ENCODE results near the gene SLC25A10.
A peak's percentile ranks its signal among the peaks of the same experiment; 100 is the strongest.
"Not testable (repeated sequence)": the region's sequence is repeated elsewhere in the genome, so short reads cannot be mapped to it uniquely, and the experiment has no call there.

Gene SLC25A10

GRCh38 chr17:81711814-81712467 is at the start of gene SLC25A10:
Gene SLC25A10, plus strand, starts transcription at chr17:81712284. Its CDS starts 143 bp downstream, at chr17:81712427.
- no peaks in the 10 kb centered on the region for H3K9me3 ChIP-seq (ENCODE audit: control insufficient read depth in 1 of 2, low read length in 2 of 2)
- no peak within 1 kb of the TSS for H3K27ac ChIP-seq (ENCODE audit: low read length)
- peaks cover 14 to 27% of the 10 kb centered on the region in 2 donors for H3K4me1 ChIP-seq (ENCODE audit: control insufficient read depth in 1 of 2, insufficient read depth in 2 of 2, low read length in 2 of 2)
- no peaks in the 10 kb centered on the region for H3K27me3 ChIP-seq (ENCODE audit: low read depth, low read length)
- peaks cover 0 to 14% of the 10 kb centered on the region in 2 donors for H3K36me3 ChIP-seq (ENCODE audit: control insufficient read depth in 1 of 2, insufficient read depth in 2 of 2, low read length in 2 of 2)
- peak within 1 kb of the TSS; percentile 57 to 79 for H3K4me3 ChIP-seq (ENCODE audit: low read depth in 1 of 2, low read length in 2 of 2)

- Histone ChIP-seq H3K27ac (ENCODE audit: low read length) (no peak overlapping the region), H3K4me1 (ENCODE audit: control insufficient read depth in 1 of 2, insufficient read depth in 2 of 2, low read length in 2 of 2) (peaks cover 6 to 20% of the 10 kb centered on the region in 2 donors), H3K4me3 (ENCODE audit: low read depth in 1 of 2, low read length in 2 of 2) (no peak overlapping the region), H3K27me3 (ENCODE audit: low read depth, low read length) (no peaks in the 10 kb centered on the region), H3K9me3 (ENCODE audit: control insufficient read depth in 1 of 2, low read length in 2 of 2) (no peaks in the 10 kb centered on the region), H3K36me3 (ENCODE audit: control insufficient read depth in 1 of 2, insufficient read depth in 2 of 2, low read length in 2 of 2) (no peaks in the 10 kb centered on the region)
Observed at GRCh38 chr17:81664051-81664470, 48.0 kb upstream of the SLC25A10 start.

GRCh38 chr17:81665205-81666091 is 46.6 kb upstream of the SLC25A10 start:
- peak overlapping the region; percentile 95 to 99 for H3K4me3 ChIP-seq (ENCODE audit: low read depth in 1 of 2, low read length in 2 of 2)
- H3K9me3 ChIP-seq (ENCODE audit: control insufficient read depth in 1 of 2, low read length in 2 of 2): no peaks in the 10 kb centered on the region
- peaks cover 4 to 13% of the 10 kb centered on the region in 2 donors for H3K36me3 ChIP-seq (ENCODE audit: control insufficient read depth in 1 of 2, insufficient read depth in 2 of 2, low read length in 2 of 2)
- peaks cover 6 to 20% of the 10 kb centered on the region in 2 donors for H3K4me1 ChIP-seq (ENCODE audit: control insufficient read depth in 1 of 2, insufficient read depth in 2 of 2, low read length in 2 of 2)
- peak overlapping the region; percentile 87 for H3K27ac ChIP-seq (ENCODE audit: low read length)
- no peaks in the 10 kb centered on the region for H3K27me3 ChIP-seq (ENCODE audit: low read depth, low read length)

- peaks cover 4 to 16% of the 10 kb centered on the region in 2 donors for H3K36me3 ChIP-seq (ENCODE audit: control insufficient read depth in 1 of 2, insufficient read depth in 2 of 2, low read length in 2 of 2)
- peak overlapping the region; percentile 87 for H3K27ac ChIP-seq (ENCODE audit: low read length)
- no peaks in the 10 kb centered on the region for H3K9me3 ChIP-seq (ENCODE audit: control insufficient read depth in 1 of 2, low read length in 2 of 2)
- H3K4me3 ChIP-seq (ENCODE audit: low read depth in 1 of 2, low read length in 2 of 2): peak overlapping the region; percentile 95 to 99
- no peaks in the 10 kb centered on the region for H3K27me3 ChIP-seq (ENCODE audit: low read depth, low read length)
- H3K4me1 ChIP-seq (ENCODE audit: control insufficient read depth in 1 of 2, insufficient read depth in 2 of 2, low read length in 2 of 2): peaks cover 6 to 20% of the 10 kb centered on the region in 2 donors
Observed at GRCh38 chr17:81666092-81666341, 46.1 kb upstream of the SLC25A10 start.

- H3K9me3 ChIP-seq (ENCODE audit: control insufficient read depth in 1 of 2, low read length in 2 of 2): no peaks in the 10 kb centered on the region
- H3K4me3 ChIP-seq (ENCODE audit: low read depth in 1 of 2, low read length in 2 of 2): peak within 1 kb of the TSS; percentile 95 to 99
- H3K4me1 ChIP-seq (ENCODE audit: control insufficient read depth in 1 of 2, insufficient read depth in 2 of 2, low read length in 2 of 2): peaks cover 6 to 20% of the 10 kb centered on the region in 2 donors
- peak within 1 kb of the TSS; percentile 87 for H3K27ac ChIP-seq (ENCODE audit: low read length)
- H3K36me3 ChIP-seq (ENCODE audit: control insufficient read depth in 1 of 2, insufficient read depth in 2 of 2, low read length in 2 of 2): peaks cover 4 to 21% of the 10 kb centered on the region in 2 donors
- H3K27me3 ChIP-seq (ENCODE audit: low read depth, low read length): no peaks in the 10 kb centered on the region
Observed at GRCh38 chr17:81666342-81667191, 45.5 kb upstream of the SLC25A10 start, which contains the start of the genes CCDC137 and OXLD1. Gene CCDC137, plus strand, starts transcription at chr17:81666737. Its CDS starts 30 bp downstream, at chr17:81666767. Gene OXLD1, minus strand, starts transcription at chr17:81666605. Its CDS starts 28 bp downstream, at chr17:81666577.

- Histone ChIP-seq H3K27ac (ENCODE audit: low read length) (no peak overlapping the region), H3K4me1 (ENCODE audit: control insufficient read depth in 1 of 2, insufficient read depth in 2 of 2, low read length in 2 of 2) (peaks cover 6 to 20% of the 10 kb centered on the region in 2 donors), H3K27me3 (ENCODE audit: low read depth, low read length) (no peaks in the 10 kb centered on the region), H3K9me3 (ENCODE audit: control insufficient read depth in 1 of 2, low read length in 2 of 2) (no peaks in the 10 kb centered on the region), H3K36me3 (ENCODE audit: control insufficient read depth in 1 of 2, insufficient read depth in 2 of 2, low read length in 2 of 2) (peaks cover 11 to 33% of the 10 kb centered on the region in 2 donors), H3K4me3 (ENCODE audit: low read depth in 1 of 2, low read length in 2 of 2) (no peak overlapping the region)
Observed at GRCh38 chr17:81667754-81668153, 44.3 kb upstream of the SLC25A10 start.

- no peaks in the 10 kb centered on the region for H3K27me3 ChIP-seq (ENCODE audit: low read depth, low read length)
- H3K27ac ChIP-seq (ENCODE audit: low read length): no peak overlapping the region
- H3K9me3 ChIP-seq (ENCODE audit: control insufficient read depth in 1 of 2, low read length in 2 of 2): no peaks in the 10 kb centered on the region
- H3K36me3 ChIP-seq (ENCODE audit: control insufficient read depth in 1 of 2, insufficient read depth in 2 of 2, low read length in 2 of 2): peaks cover 12 to 50% of the 10 kb centered on the region in 2 donors
- H3K4me1 ChIP-seq (ENCODE audit: control insufficient read depth in 1 of 2, insufficient read depth in 2 of 2, low read length in 2 of 2): peaks cover 0 to 4% of the 10 kb centered on the region in 2 donors
- no peak overlapping the region for H3K4me3 ChIP-seq (ENCODE audit: low read depth in 1 of 2, low read length in 2 of 2)
Observed at GRCh38 chr17:81672504-81672903, 39.6 kb upstream of the SLC25A10 start.

GRCh38 chr17:81672954-81673353 is 39.1 kb upstream of the SLC25A10 start:
- no peaks in the 10 kb centered on the region for H3K9me3 ChIP-seq (ENCODE audit: control insufficient read depth in 1 of 2, low read length in 2 of 2)
- peaks cover 12 to 50% of the 10 kb centered on the region in 2 donors for H3K36me3 ChIP-seq (ENCODE audit: control insufficient read depth in 1 of 2, insufficient read depth in 2 of 2, low read length in 2 of 2)

GRCh38 chr17:81673561-81674258 is 38.4 kb upstream of the SLC25A10 start:
- H3K27ac ChIP-seq (ENCODE audit: low read length): no peak overlapping the region
- no peaks in the 10 kb centered on the region for H3K9me3 ChIP-seq (ENCODE audit: control insufficient read depth in 1 of 2, low read length in 2 of 2)
- no peaks in the 10 kb centered on the region for H3K27me3 ChIP-seq (ENCODE audit: low read depth, low read length)
- H3K4me3 ChIP-seq (ENCODE audit: low read depth in 1 of 2, low read length in 2 of 2): no peak overlapping the region
- no peaks in the 10 kb centered on the region for H3K4me1 ChIP-seq (ENCODE audit: control insufficient read depth in 1 of 2, insufficient read depth in 2 of 2, low read length in 2 of 2)
- peaks cover 12 to 50% of the 10 kb centered on the region in 2 donors for H3K36me3 ChIP-seq (ENCODE audit: control insufficient read depth in 1 of 2, insufficient read depth in 2 of 2, low read length in 2 of 2)

More at GRCh38 chr17:81672954-81673353, 39.1 kb upstream of the SLC25A10 start:
- H3K27me3 ChIP-seq (ENCODE audit: low read depth, low read length): no peaks in the 10 kb centered on the region
- no peaks in the 10 kb centered on the region for H3K4me1 ChIP-seq (ENCODE audit: control insufficient read depth in 1 of 2, insufficient read depth in 2 of 2, low read length in 2 of 2)
- H3K4me3 ChIP-seq (ENCODE audit: low read depth in 1 of 2, low read length in 2 of 2): no peak overlapping the region
- H3K27ac ChIP-seq (ENCODE audit: low read length): no peak overlapping the region

- not testable (repeated sequence) for H3K27me3 ChIP-seq (ENCODE audit: low read depth, low read length); H3K27ac ChIP-seq (ENCODE audit: low read length); H3K4me1 ChIP-seq (ENCODE audit: control insufficient read depth in 1 of 2, insufficient read depth in 2 of 2, low read length in 2 of 2); H3K4me3 ChIP-seq (ENCODE audit: low read depth in 1 of 2, low read length in 2 of 2); H3K9me3 ChIP-seq (ENCODE audit: control insufficient read depth in 1 of 2, low read length in 2 of 2)
- peaks cover 8 to 45% of the 10 kb centered on the region in 2 donors for H3K36me3 ChIP-seq (ENCODE audit: control insufficient read depth in 1 of 2, insufficient read depth in 2 of 2, low read length in 2 of 2)
Observed at GRCh38 chr17:81675515-81676221, 36.4 kb upstream of the SLC25A10 start.
